Kidney (tissue), 14 donors: ENCODE measurements around the gene ANKRD11. TPM values are rescaled to one million over a fixed set of nuclear protein-coding genes. Genes with fewer than 3 reads are reported as not detected.

ENCODE experiments used
- DNase-seq, 5 donors: peaks; one replicate each; pipeline ENCODE4 v3.0.0-alpha.2; 2013 to 2020
- FAIRE-seq: peaks from 2 replicates; lab custom pipeline; 2012; peaks lifted over from hg19 to GRCh38; lab: Jason Lieb, UNC
- H3K27ac ChIP-seq, 2 donors: one replicate each; pipeline ENCODE4 v1.7.0; 2013; ENCODE audit warnings: low read depth in 2 of 2, low read length in 2 of 2, inconsistent platforms in 1 of 2
- H3K27me3 ChIP-seq: one replicate; pipeline ENCODE4 v1.7.1; 2013; ENCODE audit warnings: low read length, inconsistent platforms; ENCODE audit not compliant: control insufficient read depth, insufficient read depth
- H3K36me3 ChIP-seq, 3 donors: one replicate each; pipeline versions ENCODE4 v1.7.0 to v1.7.1; 2013; ENCODE audit warnings: low read length in 3 of 3, control low read depth in 1 of 3, inconsistent platforms in 1 of 3; ENCODE audit not compliant: insufficient read depth in 3 of 3, control insufficient read depth in 2 of 3
- H3K4me1 ChIP-seq, 3 donors: one replicate each; pipeline versions ENCODE4 v1.7.0 to v1.7.1; 2013; ENCODE audit warnings: low read length in 3 of 3, inconsistent platforms in 1 of 3, low read depth in 1 of 3; ENCODE audit not compliant: control insufficient read depth in 2 of 3, insufficient read depth in 2 of 3
- H3K4me3 ChIP-seq, 3 donors: one replicate each; pipeline versions ENCODE4 v1.7.0 to v1.8.1; 2013; ENCODE audit warnings: low read length in 3 of 3, control low read depth in 1 of 3, inconsistent platforms in 1 of 3
- H3K9ac ChIP-seq, 3 donors: one replicate each; pipeline versions ENCODE4 v1.7.0 to v1.7.1; 2013; ENCODE audit warnings: low read length in 3 of 3, control low read depth in 1 of 3, inconsistent platforms in 1 of 3
- H3K9me3 ChIP-seq, 3 donors: one replicate each; pipeline versions ENCODE4 v1.7.0 to v1.7.1; 2013; ENCODE audit warnings: low read length in 3 of 3, control low read depth in 1 of 3, inconsistent platforms in 1 of 3; ENCODE audit not compliant: control insufficient read depth in 2 of 3, insufficient read depth in 1 of 3
- intact Hi-C: fragments of 100-400 bp; cut with DNase I; formaldehyde crosslinking; loops from one replicate; pipeline ENCODE4 v1.11.1; 2022
- polyA plus RNA-seq: library from polyadenylated mRNA; stranded (reverse); fragments of 350-450 nt; fragmentation: Illumina TruSeq; extraction: RNeasy Lipid Tissue Mini Kit (QIAGEN cat#74804); gene quantifications from one replicate; pipeline ENCODE4 v1.2.3, GENCODE V29; 2014; ENCODE audit warnings: low read depth, low replicate concordance; ENCODE audit not compliant: insufficient read depth
- total RNA-seq: library from RNA; stranded (reverse); fragmentation: NEBNext Ultra II Directional; extraction: Animal tissue kit (Norgen Biotek cat#: 25700); gene quantifications from one replicate; pipeline ENCODE4 v1.2.1, GENCODE V29; 2021
- TF ChIP-seq, protein P1 (sequence below): IDR thresholded peaks from 3 replicates; pipeline ENCODE4 v1.5.1; 2012; ENCODE audit warnings: mild to moderate bottlenecking, moderate library complexity, borderline replicate concordance; ENCODE audit not compliant: insufficient read depth; ENCODE audit errors: extremely low read depth
- donor health status: control.
- donor health status: control.
- donor health status: control.
- donor health status: control.
- donor health status: control.
- donor health status: DM: yes; HTN: yes; CAD: no.
- donor health status: Normal renal cell carcinoma (clear cell type).

Gene ANKRD11
- total and polyA plus RNA-seq, 2 donors from 2014 or later, result 36.2 to 154 TPM

DNA sequence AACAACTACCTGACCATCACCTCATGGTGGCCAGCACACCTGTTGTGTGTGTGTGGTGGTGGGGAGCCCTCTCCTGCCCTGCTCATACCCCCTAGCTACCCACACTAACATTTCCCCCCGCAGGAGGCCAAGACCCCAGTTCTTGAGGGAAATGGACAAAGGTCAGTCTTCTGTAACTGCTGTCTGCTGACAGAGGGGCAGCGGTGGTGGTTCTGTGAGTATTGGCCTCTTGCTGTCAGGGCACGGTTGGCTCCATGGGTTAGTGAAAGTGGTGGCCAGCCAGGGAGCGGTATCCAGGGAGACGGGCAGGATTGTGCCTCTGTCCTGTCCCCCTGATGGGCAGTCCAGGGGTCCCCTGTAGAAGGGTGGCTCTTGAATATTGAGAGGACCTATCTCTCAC, 246.7 kb downstream of the ANKRD11 start:
- Histone ChIP-seq H3K27ac (no peak overlapping the region), H3K4me3 (no peak overlapping the region), H3K9ac (no peak overlapping the region), H3K4me1 (peaks cover 0 to 5% (median 2%) of the 10 kb centered on the region in 3 donors), H3K27me3 (no peaks in the 10 kb centered on the region), H3K9me3 (no peaks in the 10 kb centered on the region), H3K36me3 (no peaks in the 10 kb centered on the region)
- intact Hi-C loops, result no loop called here
- no peak for FAIRE-seq
- TF ChIP-seq, protein P1, sequence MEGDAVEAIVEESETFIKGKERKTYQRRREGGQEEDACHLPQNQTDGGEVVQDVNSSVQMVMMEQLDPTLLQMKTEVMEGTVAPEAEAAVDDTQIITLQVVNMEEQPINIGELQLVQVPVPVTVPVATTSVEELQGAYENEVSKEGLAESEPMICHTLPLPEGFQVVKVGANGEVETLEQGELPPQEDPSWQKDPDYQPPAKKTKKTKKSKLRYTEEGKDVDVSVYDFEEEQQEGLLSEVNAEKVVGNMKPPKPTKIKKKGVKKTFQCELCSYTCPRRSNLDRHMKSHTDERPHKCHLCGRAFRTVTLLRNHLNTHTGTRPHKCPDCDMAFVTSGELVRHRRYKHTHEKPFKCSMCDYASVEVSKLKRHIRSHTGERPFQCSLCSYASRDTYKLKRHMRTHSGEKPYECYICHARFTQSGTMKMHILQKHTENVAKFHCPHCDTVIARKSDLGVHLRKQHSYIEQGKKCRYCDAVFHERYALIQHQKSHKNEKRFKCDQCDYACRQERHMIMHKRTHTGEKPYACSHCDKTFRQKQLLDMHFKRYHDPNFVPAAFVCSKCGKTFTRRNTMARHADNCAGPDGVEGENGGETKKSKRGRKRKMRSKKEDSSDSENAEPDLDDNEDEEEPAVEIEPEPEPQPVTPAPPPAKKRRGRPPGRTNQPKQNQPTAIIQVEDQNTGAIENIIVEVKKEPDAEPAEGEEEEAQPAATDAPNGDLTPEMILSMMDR, result no peak
- no peak for DNase-seq

DNA sequence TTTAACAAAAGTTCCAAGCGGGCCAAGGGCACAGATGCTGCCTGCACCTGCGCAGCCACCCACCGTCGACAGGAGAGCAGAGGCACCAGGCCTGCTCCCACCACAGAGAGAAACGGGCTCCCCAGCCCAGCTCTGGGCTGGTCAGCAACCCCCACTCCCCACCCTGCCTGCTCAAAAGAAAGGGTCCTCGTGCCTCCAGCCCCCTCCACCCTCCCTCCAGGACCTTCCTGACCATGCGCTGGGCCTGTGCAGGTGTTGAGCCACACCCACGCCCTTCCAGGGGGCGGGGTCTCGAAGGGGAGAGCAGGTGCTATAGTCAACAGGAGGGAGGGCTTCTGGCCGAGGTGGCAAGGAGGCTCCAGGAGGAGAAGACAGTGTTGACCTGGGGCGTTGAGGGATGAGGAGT, 247.6 kb downstream of the ANKRD11 start:
- H3K36me3 ChIP-seq, result no peaks in the 10 kb centered on the region
- FAIRE-seq (no peak), DNase-seq (peak in 1 of 5 donors; percentile 66)
- TF ChIP-seq, protein P1, result no peak
- intact Hi-C loops, result no loop called here
- no peak overlapping the region for H3K4me3 ChIP-seq
- no peak overlapping the region for H3K27ac ChIP-seq
- no peaks in the 10 kb centered on the region for H3K27me3 ChIP-seq
- no peak overlapping the region for H3K9ac ChIP-seq
- H3K9me3 ChIP-seq, result no peaks in the 10 kb centered on the region
- peaks cover 0 to 5% (median 2%) of the 10 kb centered on the region in 3 donors for H3K4me1 ChIP-seq

DNA sequence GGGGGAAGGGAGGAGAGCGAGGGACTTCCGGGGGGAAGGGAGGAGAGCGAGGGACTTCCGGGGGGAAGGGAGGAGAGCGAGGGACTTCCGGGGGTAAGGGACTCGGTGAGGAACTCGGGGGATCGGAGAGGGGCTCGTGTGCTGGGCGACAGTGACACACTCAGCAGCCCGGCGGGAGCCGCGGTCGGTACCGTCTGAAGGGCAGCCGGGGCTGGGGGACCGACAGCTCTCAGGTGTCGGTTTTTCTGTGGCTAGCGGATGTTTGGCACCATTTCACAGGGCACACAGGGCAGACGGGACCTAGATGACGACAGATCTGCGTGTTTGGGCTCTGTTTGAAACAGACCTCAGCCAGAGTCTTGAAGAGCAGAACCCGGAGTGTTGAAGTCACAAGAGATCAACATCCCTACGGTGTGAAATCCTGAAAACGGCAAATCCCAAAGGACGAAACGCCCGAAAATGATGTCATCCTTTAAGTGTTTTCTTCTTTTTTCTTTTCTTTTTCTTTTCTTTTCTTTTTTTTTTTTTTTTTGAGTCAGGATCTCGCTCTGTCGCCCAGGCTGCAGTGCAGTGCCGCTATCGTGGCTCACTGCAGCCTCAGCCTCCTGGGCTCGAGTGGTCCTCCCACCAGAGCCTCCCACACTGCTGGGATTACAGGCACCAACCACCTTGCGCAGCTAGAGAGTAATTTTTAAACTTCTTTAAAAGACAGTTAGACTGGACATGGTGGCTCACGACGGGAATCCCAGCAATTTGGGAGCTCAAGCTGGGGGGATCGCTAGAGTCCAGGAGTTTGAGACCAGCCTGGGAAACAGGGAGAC, 249.0 kb downstream of the ANKRD11 start:
- peak overlapping the region; percentile 96 to 98 for H3K27ac ChIP-seq
- peaks cover 0 to 5% (median 2%) of the 10 kb centered on the region in 3 donors for H3K4me1 ChIP-seq
- H3K36me3 ChIP-seq, result no peaks in the 10 kb centered on the region
- no peaks in the 10 kb centered on the region for H3K9me3 ChIP-seq
- no peak for FAIRE-seq
- DNase-seq, result peak; percentile 79 to 91 (median 86)
- intact Hi-C loops, result no loop called here
- TF ChIP-seq, protein P1, result no peak
- peak overlapping the region; percentile 86 to 98 (median 94) for H3K9ac ChIP-seq
- H3K27me3 ChIP-seq, result no peaks in the 10 kb centered on the region
- H3K4me3 ChIP-seq, result peak overlapping the region; percentile 73 to 96 (median 95)
